Measurements from ENCODE around the gene TMEM132E. TPM values are rescaled to one million over a fixed set of nuclear protein-coding genes. Genes with fewer than 3 reads are reported as not detected.

TMEM132E gene
- total and polyA plus RNA-seq, 12 donors = 0.04 to 0.09 TPM; not detected in 10

- Histone ChIP-seq H3K27ac (no peak overlapping the region), H3K9me3 (no peaks in the 10 kb centered on the region), H3K4me3 (no peak overlapping the region), H3K36me3 (no peaks in the 10 kb centered on the region), H3K4me1 (no peaks in the 10 kb centered on the region), H3K27me3 (peaks cover 0 to 87% (median 78%) of the 10 kb centered on the region in 7 donors)
- intact Hi-C loops (cut with DNase I) = no loop called here
- WGBS, 2 donors = 36% methylated on average over 19 of the region's 19 CpGs
- no peak for ATAC-seq
- no peak for TF ChIP-seq CTCF (IDR thresholded peaks at IDR 0.05)
- no peak for DNase-seq
Measured at GRCh38 chr17:34613064-34614019, 34.0 kb downstream of the TMEM132E start.

DNA sequence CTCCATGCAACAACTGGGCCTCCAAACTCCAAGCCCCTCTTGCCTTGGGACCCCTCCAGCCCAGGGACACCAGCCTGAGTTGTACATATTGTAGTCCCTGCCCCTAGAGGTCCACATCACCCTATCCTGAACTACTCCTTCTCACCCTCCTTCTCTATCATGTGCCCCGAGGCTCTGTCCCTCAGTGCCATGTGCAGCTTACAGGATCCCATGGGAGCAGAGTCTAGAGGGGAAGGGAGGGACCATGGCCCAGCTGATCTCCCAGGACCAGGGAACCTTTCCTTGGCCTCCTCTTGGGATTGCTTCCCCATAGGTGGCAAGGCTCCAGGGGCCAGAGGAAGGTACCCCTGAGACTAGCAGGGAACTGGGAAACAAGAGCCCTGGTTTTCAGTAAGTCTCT is 35.3 kb downstream of the TMEM132E start:
- peaks cover 0 to 85% (median 79%) of the 10 kb centered on the region in 7 donors for H3K27me3 ChIP-seq
- H3K27ac ChIP-seq = no peak overlapping the region
- H3K4me1 ChIP-seq = no peaks in the 10 kb centered on the region
- intact Hi-C loops (cut with DNase I) = no loop called here
- no peak overlapping the region for H3K4me3 ChIP-seq
- ATAC-seq (no peak), DNase-seq (no peak)
- H3K9me3 ChIP-seq = no peaks in the 10 kb centered on the region
- TF ChIP-seq CTCF (IDR thresholded peaks at IDR 0.05) = no peak
- WGBS, 2 donors = 40 to 63% methylated on average over 1 of the region's 1 CpG
- no peaks in the 10 kb centered on the region for H3K36me3 ChIP-seq

GRCh38 chr17:34615326-34615725 is 35.9 kb downstream of the TMEM132E start:
- intact Hi-C loops (cut with DNase I) = no loop called here
- Histone ChIP-seq H3K9me3 (no peaks in the 10 kb centered on the region), H3K27ac (no peak overlapping the region), H3K27me3 (peaks cover 0 to 85% (median 79%) of the 10 kb centered on the region in 7 donors), H3K36me3 (no peaks in the 10 kb centered on the region), H3K4me1 (no peaks in the 10 kb centered on the region), H3K4me3 (no peak overlapping the region)
- no peak for ATAC-seq
- no peak for TF ChIP-seq CTCF (IDR thresholded peaks at IDR 0.05)
- 52% methylated on average over 3 of the region's 3 CpGs for WGBS, 2 donors
- DNase-seq = no peak

DNA sequence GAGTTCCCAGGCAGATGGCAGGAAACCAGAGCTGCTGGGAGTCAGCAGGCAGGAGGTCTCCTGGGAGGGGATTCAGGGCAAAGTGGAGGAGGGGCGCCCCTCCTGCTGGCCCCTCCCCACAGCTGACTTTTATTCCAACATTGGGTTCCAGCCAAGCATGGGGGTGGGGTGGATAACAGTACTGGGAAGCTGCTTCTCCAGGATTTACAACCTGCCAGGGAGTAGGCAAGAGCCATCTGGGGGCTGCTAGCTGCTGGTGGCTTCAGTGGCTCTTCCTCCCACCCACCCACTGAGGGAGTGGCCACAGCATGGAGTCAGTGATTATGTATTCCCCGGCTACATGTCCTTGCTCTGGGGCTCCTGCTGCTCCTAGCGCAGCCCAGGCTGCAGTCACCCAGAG is 36.8 kb downstream of the TMEM132E start:
- Histone ChIP-seq H3K27me3 (peaks cover 0 to 83% (median 77%) of the 10 kb centered on the region in 7 donors), H3K36me3 (no peaks in the 10 kb centered on the region), H3K4me3 (no peak overlapping the region), H3K27ac (no peak overlapping the region), H3K4me1 (no peaks in the 10 kb centered on the region), H3K9me3 (no peaks in the 10 kb centered on the region)
- 9 to 15% methylated on average over 3 of the region's 3 CpGs for WGBS, 2 donors
- intact Hi-C loops (cut with DNase I) = no loop called here
- DNase-seq = no peak
- TF ChIP-seq CTCF (IDR thresholded peaks at IDR 0.05) = no peak
- no peak for ATAC-seq
